Thoracic aorta (tissue), 2 donors: Measurements from ENCODE around the gene DEDD2. TPM values are rescaled to one million over a fixed set of nuclear protein-coding genes. Genes with fewer than 3 reads are reported as not detected.

Source experiments
- ATAC-seq: fragments of 150-250 bp; one replicate; pipeline ENCODE4 v1.8.0; 2017; ENCODE audit warnings: low read depth; ENCODE audit not compliant: insufficient number of reproducible peaks, low FRiP score
- DNase-seq: peaks from one replicate; pipeline ENCODE4 v3.0.0-alpha.2; 2020; ENCODE audit warnings: low spot score
- H3K27ac ChIP-seq, 2 donors: fragments of 200-600 bp; sonication (generic); 1 replicate in 1 of 2; 2 replicates in 1 of 2; pipeline ENCODE4 v1.5.1; 2016; ENCODE audit warnings: mild to moderate bottlenecking in 2 of 2, moderate library complexity in 2 of 2
- H3K27me3 ChIP-seq: fragments of 200-600 bp; sonication (generic); replicated peaks from 2 replicates; pipeline ENCODE4 v1.6.0; 2016; ENCODE audit warnings: mild to moderate bottlenecking; ENCODE audit not compliant: insufficient read depth
- H3K36me3 ChIP-seq: fragments of 200-600 bp; sonication (generic); one replicate; pipeline ENCODE4 v1.5.1; 2016
- H3K4me1 ChIP-seq, 2 donors: fragments of 200-600 bp; sonication (generic); 1 replicate in 1 of 2; 2 replicates in 1 of 2; pipeline versions ENCODE4 v1.5.1 to v1.6.0; 2016; ENCODE audit warnings: low read depth in 2 of 2, mild to moderate bottlenecking in 1 of 2; ENCODE audit not compliant: control insufficient read depth in 1 of 2
- H3K4me3 ChIP-seq: fragments of 200-600 bp; sonication (generic); 2 replicates; pipeline ENCODE4 v1.5.1; 2016; ENCODE audit warnings: mild to moderate bottlenecking
- H3K9me3 ChIP-seq: fragments of 200-600 bp; sonication (generic); 2 replicates; pipeline ENCODE4 v1.5.1; 2016
- total RNA-seq, 2 donors: library from RNA; depleted of rRNA; stranded (reverse); fragments of >200 nt; gene quantifications; one replicate each; pipeline versions ENCODE4 v1.1.0 to v1.2.3, GENCODE V29; 2016
- TF ChIP-seq, protein P1 (sequence below): fragments of 200-600 bp; sonication (generic); IDR thresholded peaks from one replicate; pipeline ENCODE4 v1.5.1; 2019; ENCODE audit warnings: antibody characterized with exemption

Gene DEDD2
- total RNA-seq, 2 donors from 2014 or later = 21.7 to 33.2 TPM

DNA sequence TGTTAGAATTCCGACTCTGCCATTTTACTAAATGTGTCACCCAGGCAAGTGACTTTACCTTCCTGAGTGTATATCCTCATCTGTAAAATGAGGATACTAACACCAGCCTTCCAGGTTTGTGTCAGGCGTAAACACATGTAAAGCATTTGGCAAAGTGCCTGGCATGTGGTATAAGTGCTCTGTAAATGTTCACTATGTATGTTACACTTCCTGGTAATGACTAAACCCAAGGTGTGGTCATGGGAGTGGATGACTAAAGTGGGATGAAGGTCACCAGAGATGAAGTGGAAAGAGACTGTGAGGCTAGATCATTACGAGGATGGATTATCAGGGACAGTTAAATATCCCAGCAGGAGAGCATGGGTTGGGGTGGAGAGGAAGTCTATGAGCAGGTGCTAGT, 25.6 kb downstream of the DEDD2 start:
- H3K4me1 ChIP-seq = no peaks in the 10 kb centered on the region
- no peaks in the 10 kb centered on the region for H3K36me3 ChIP-seq
- no peak for DNase-seq
- H3K27ac ChIP-seq = no peak overlapping the region
- ATAC-seq = no peak
- H3K9me3 ChIP-seq = peaks cover 3% of the 10 kb centered on the region
- H3K4me3 ChIP-seq = no peak overlapping the region
- no peaks in the 10 kb centered on the region for H3K27me3 ChIP-seq
- TF ChIP-seq, protein P1, sequence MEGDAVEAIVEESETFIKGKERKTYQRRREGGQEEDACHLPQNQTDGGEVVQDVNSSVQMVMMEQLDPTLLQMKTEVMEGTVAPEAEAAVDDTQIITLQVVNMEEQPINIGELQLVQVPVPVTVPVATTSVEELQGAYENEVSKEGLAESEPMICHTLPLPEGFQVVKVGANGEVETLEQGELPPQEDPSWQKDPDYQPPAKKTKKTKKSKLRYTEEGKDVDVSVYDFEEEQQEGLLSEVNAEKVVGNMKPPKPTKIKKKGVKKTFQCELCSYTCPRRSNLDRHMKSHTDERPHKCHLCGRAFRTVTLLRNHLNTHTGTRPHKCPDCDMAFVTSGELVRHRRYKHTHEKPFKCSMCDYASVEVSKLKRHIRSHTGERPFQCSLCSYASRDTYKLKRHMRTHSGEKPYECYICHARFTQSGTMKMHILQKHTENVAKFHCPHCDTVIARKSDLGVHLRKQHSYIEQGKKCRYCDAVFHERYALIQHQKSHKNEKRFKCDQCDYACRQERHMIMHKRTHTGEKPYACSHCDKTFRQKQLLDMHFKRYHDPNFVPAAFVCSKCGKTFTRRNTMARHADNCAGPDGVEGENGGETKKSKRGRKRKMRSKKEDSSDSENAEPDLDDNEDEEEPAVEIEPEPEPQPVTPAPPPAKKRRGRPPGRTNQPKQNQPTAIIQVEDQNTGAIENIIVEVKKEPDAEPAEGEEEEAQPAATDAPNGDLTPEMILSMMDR = no peak

DNA sequence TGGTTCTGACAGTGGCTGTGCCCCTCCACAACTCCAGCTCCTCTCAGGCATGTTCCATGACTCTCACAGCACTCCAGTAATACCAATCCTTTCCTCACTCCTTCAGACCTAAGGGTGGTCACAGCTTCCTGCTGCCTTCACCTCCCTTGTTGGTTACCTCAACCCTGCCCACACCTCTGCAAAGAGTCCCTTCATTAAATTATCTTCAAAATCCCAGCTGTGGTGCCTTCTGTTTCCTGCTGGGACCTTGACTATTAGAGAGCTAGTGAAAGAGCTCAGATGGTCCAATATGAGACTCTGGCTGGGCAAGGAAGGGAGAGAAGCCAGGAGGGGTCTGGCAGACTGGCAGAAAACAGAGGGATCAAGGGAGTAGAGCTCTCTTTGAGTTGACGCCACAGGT, 26.1 kb downstream of the DEDD2 start:
- Histone ChIP-seq H3K4me1 (no peaks in the 10 kb centered on the region), H3K9me3 (peaks cover 3% of the 10 kb centered on the region), H3K36me3 (no peaks in the 10 kb centered on the region), H3K27ac (no peak overlapping the region), H3K27me3 (no peaks in the 10 kb centered on the region), H3K4me3 (no peak overlapping the region)
- TF ChIP-seq, protein P1 = no peak
- ATAC-seq = no peak
- no peak for DNase-seq

DNA sequence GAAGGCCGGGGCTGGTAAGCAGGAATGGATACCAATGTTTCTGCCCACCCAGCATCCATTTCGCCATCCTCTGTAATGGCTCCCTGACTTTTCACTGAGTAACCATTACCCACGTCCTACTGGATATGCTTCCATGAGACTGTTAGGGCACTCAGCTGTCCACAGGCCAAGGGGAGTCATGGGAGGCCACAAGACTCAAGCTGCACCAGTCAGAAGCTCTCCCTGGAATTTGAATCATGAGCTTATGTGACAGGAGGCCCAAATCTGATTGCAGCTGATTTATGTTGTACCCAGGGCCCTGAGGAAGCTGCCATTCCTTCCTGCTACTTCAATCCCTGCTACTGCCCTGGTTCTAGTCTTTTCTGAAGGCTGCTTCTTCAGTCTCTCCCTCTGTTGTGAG, 28.3 kb downstream of the DEDD2 start:
- TF ChIP-seq, protein P1 = no peak
- no peaks in the 10 kb centered on the region for H3K36me3 ChIP-seq
- no peaks in the 10 kb centered on the region for H3K4me1 ChIP-seq
- H3K9me3 ChIP-seq = peaks cover 3% of the 10 kb centered on the region
- no peaks in the 10 kb centered on the region for H3K27me3 ChIP-seq
- no peak overlapping the region for H3K4me3 ChIP-seq
- ATAC-seq (no peak), DNase-seq (no peak)
- H3K27ac ChIP-seq = no peak overlapping the region

DNA sequence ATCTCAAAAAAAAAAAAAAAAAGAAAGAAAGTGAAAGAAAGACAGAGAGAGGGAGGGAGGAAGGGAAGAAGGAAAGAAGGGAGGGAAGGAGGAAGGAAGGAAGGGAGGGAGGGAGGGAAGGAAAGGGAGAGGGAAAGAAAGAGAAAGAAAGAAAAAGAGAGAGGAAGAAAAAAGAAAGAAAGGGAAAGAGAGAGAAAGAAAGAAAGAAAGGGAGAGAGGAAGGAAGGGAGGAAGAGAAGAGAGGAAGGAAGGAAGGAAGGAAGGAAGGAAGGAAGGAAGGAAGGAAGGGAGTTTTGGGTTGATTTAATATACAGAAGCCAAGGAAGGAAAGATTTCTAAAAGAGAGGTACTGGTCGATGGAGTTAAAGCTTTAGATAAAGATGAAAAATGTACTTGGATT, 28.8 kb downstream of the DEDD2 start:
- TF ChIP-seq, protein P1 = no peak
- Histone ChIP-seq H3K36me3 (no peaks in the 10 kb centered on the region), H3K27ac (no peak overlapping the region), H3K27me3 (no peaks in the 10 kb centered on the region), H3K4me1 (no peaks in the 10 kb centered on the region), H3K4me3 (no peak overlapping the region), H3K9me3 (peaks cover 3% of the 10 kb centered on the region)
- DNase-seq (no peak), ATAC-seq (no peak)

DNA sequence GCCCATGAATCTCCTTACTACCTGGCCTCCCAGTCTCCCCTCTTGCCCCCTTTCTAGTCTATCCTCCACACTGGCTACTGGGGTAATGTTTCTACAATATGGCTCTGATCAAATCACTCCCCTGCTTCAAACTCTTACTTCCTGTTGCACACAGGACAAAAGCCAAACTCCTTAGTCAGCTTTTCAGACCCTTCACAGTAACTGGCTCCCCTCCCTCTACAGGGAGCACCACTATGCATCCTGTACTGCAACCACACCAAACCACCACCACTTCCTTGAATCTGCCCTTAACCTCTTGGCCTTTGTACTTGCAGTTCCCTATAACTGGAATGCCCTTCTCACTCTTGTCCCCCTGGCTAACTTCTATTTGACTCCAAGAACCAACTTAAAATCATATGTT, 32.2 kb downstream of the DEDD2 start:
- H3K27ac ChIP-seq = no peak overlapping the region
- no peaks in the 10 kb centered on the region for H3K27me3 ChIP-seq
- ATAC-seq (no peak), DNase-seq (no peak)
- TF ChIP-seq, protein P1 = no peak
- no peak overlapping the region for H3K4me3 ChIP-seq
- H3K36me3 ChIP-seq = no peaks in the 10 kb centered on the region
- H3K4me1 ChIP-seq = no peaks in the 10 kb centered on the region
- no peaks in the 10 kb centered on the region for H3K9me3 ChIP-seq
